H1 (cell line): Measurements from ENCODE around the gene TXNIP. TPM values are rescaled to one million over a fixed set of nuclear protein-coding genes. Genes with fewer than 3 reads are reported as not detected.
A peak's percentile ranks its signal among the peaks of the same experiment; 100 is the strongest.

Experiments used
- CTCF ChIA-PET: fragments of 300-600 bp; sonication (Branson Sonifier 250); formaldehyde crosslinking; loops from one replicate; lab custom pipeline; 2021; ENCODE audit not compliant: partially characterized antibody; lab: Charles Lee
- POLR2A ChIA-PET: fragments of 300-600 bp; sonication (Branson Sonifier 250); formaldehyde crosslinking; loops from one replicate; lab custom pipeline; 2021; ENCODE audit warnings: inconsistent platforms; ENCODE audit not compliant: partially characterized antibody; lab: Charles Lee
- DNase-seq, 2 experiments: peaks; one replicate each; pipeline versions ENCODE4 v3.0.0 to v3.0.0-alpha.2; 2010 to 2022; ENCODE audit warnings: low spot score in 2 of 2, low read depth in 1 of 2, mixed read lengths in 1 of 2
- FAIRE-seq: peaks from 2 replicates; lab custom pipeline; 2011; peaks lifted over from hg19 to GRCh38; lab: Jason Lieb, UNC
- H2AFZ ChIP-seq: 2 replicates; pipeline ENCODE4 v1.8.1; 2012; ENCODE audit warnings: low read length, inconsistent platforms
- H2AK5ac ChIP-seq: 2 replicates; pipeline ENCODE4 v1.6.1; 2013; ENCODE audit warnings: low read depth, low read length
- H2BK120ac ChIP-seq: replicated peaks from 2 replicates; pipeline ENCODE3; 2013; ENCODE audit warnings: low read depth, low read length, inconsistent platforms
- H2BK12ac ChIP-seq: 2 replicates; pipeline ENCODE4 v1.6.1; 2013; ENCODE audit warnings: low read depth, low read length
- H2BK15ac ChIP-seq: 2 replicates; pipeline ENCODE4 v1.6.1; 2013; ENCODE audit warnings: low read length
- H2BK20ac ChIP-seq: 2 replicates; pipeline ENCODE4 v1.6.1; 2013; ENCODE audit warnings: low read length
- H2BK5ac ChIP-seq: 2 replicates; pipeline ENCODE4 v1.6.1; 2013; ENCODE audit warnings: low read depth, low read length
- H3K14ac ChIP-seq: 2 replicates; pipeline ENCODE4 v1.6.1; 2013; ENCODE audit warnings: inconsistent platforms; ENCODE audit not compliant: insufficient read length
- H3K18ac ChIP-seq: 2 replicates; pipeline ENCODE4 v1.6.1; 2013; ENCODE audit warnings: low read length; ENCODE audit errors: extremely low read depth
- H3K23ac ChIP-seq: 2 replicates; pipeline ENCODE4 v1.6.1; 2013; ENCODE audit warnings: inconsistent platforms; ENCODE audit not compliant: insufficient read length
- H3K23me2 ChIP-seq: 2 replicates; pipeline ENCODE4 v1.6.1; 2013; ENCODE audit warnings: low read depth, low read length
- H3K27ac ChIP-seq: 2 replicates; pipeline ENCODE4 v1.6.1; 2011; ENCODE audit warnings: low read depth, low read length, inconsistent platforms
- H3K27me3 ChIP-seq, 4 experiments: replicated peaks in 1 of 4; 1 replicate in 1 of 4; 2 replicates in 3 of 4; pipeline versions ENCODE4 v1.6.1 to v1.8.1; 2011 to 2013; ENCODE audit warnings: low read length in 3 of 4, mild to moderate bottlenecking in 3 of 4, inconsistent platforms in 2 of 4, mixed read lengths in 2 of 4, moderate library complexity in 1 of 4; ENCODE audit not compliant: control insufficient read depth in 3 of 4, insufficient read depth in 3 of 4; ENCODE audit errors: extremely low read depth in 1 of 4
- H3K36me3 ChIP-seq, 4 experiments: 2 replicates each; pipeline versions ENCODE4 v1.6.1 to v1.8.1; 2011 to 2013; ENCODE audit warnings: mild to moderate bottlenecking in 4 of 4, low read length in 3 of 4, moderate library complexity in 2 of 4, control low read depth in 1 of 4, inconsistent platforms in 1 of 4; ENCODE audit not compliant: insufficient read depth in 4 of 4, control insufficient read depth in 2 of 4
- H3K4ac ChIP-seq: replicated peaks from 2 replicates; pipeline ENCODE3; 2013; ENCODE audit warnings: low read length, low read depth, mixed read lengths, inconsistent platforms; ENCODE audit not compliant: insufficient read length
- H3K4me1 ChIP-seq, 4 experiments: replicated peaks in 1 of 4; 1 replicate in 1 of 4; 2 replicates in 3 of 4; pipeline versions ENCODE4 v1.6.1 to v1.8.1; 2011 to 2013; ENCODE audit warnings: low read length in 3 of 4, inconsistent platforms in 2 of 4, mixed read lengths in 1 of 4; ENCODE audit not compliant: insufficient read depth in 4 of 4, control insufficient read depth in 3 of 4
- H3K4me2 ChIP-seq, 2 experiments: 2 replicates each; pipeline versions ENCODE4 v1.6.1 to v1.8.1; 2011 to 2013; ENCODE audit warnings: low read depth in 2 of 2, low read length in 2 of 2, control low read depth in 1 of 2, inconsistent platforms in 1 of 2, mild to moderate bottlenecking in 1 of 2; ENCODE audit not compliant: insufficient read depth in 1 of 2
- H3K4me3 ChIP-seq, 4 experiments: fragments of 200-600, 300-600 bp in 1 of 4; sonication (generic), shearing (Covaris generic), sonication (Bioruptor Twin) in 1 of 4; 2 replicates each; pipeline versions ENCODE4 v1.5.1 to v1.8.1; 2011 to 2016; ENCODE audit warnings: low read length in 4 of 4, low read depth in 3 of 4, control low read depth in 2 of 4, inconsistent platforms in 2 of 4, mild to moderate bottlenecking in 2 of 4, mixed read lengths in 1 of 4, moderate library complexity in 1 of 4; ENCODE audit not compliant: insufficient read depth in 2 of 4; ENCODE audit errors: extremely low read depth in 1 of 4
- H3K56ac ChIP-seq: replicated peaks from 2 replicates; pipeline ENCODE3; 2013; ENCODE audit warnings: low read depth, mild to moderate bottlenecking, mixed read lengths, low read length, inconsistent platforms; ENCODE audit not compliant: insufficient read length
- H3K79me1 ChIP-seq: 2 replicates; pipeline ENCODE4 v1.6.1; 2013; ENCODE audit warnings: low read depth, low read length, control low read depth
- H3K79me2 ChIP-seq, 2 experiments: 2 replicates each; pipeline versions ENCODE4 v1.6.1 to v1.8.1; 2012 to 2013; ENCODE audit warnings: low read length in 2 of 2, mild to moderate bottlenecking in 2 of 2, inconsistent platforms in 1 of 2; ENCODE audit not compliant: insufficient read depth in 2 of 2, control insufficient read depth in 1 of 2
- H3K9ac ChIP-seq, 4 experiments: replicated peaks in 1 of 4; 1 replicate in 1 of 4; 2 replicates in 3 of 4; pipeline versions ENCODE4 v1.6.1 to v1.8.1; 2011 to 2013; ENCODE audit warnings: low read depth in 3 of 4, low read length in 3 of 4, control low read depth in 2 of 4, mild to moderate bottlenecking in 2 of 4, moderate library complexity in 2 of 4, inconsistent platforms in 1 of 4; ENCODE audit errors: extremely low read depth in 1 of 4
- H3K9me3 ChIP-seq, 2 experiments: 2 replicates each; pipeline versions ENCODE4 v1.6.1 to v1.8.1; 2012 to 2013; ENCODE audit warnings: mild to moderate bottlenecking in 2 of 2, moderate library complexity in 2 of 2, control low read depth in 1 of 2, inconsistent platforms in 1 of 2, low read depth in 1 of 2, low read length in 1 of 2, mixed read lengths in 1 of 2; ENCODE audit not compliant: insufficient read depth in 2 of 2
- H4K20me1 ChIP-seq, 2 experiments: replicated peaks in 1 of 2; 2 replicates each; pipeline versions ENCODE3 to v1.8.1; 2011 to 2013; ENCODE audit warnings: inconsistent platforms in 2 of 2, low read length in 2 of 2, mild to moderate bottlenecking in 1 of 2; ENCODE audit not compliant: insufficient read depth in 2 of 2, control insufficient read depth in 1 of 2
- H4K5ac ChIP-seq: 2 replicates; pipeline ENCODE4 v1.6.1; 2013; ENCODE audit warnings: low read length, low read depth, mixed read lengths, inconsistent platforms; ENCODE audit not compliant: insufficient read length
- H4K8ac ChIP-seq: 2 replicates; pipeline ENCODE4 v1.8.0; 2013; ENCODE audit warnings: mild to moderate bottlenecking, moderate library complexity, low read length, inconsistent platforms; ENCODE audit not compliant: insufficient read depth; ENCODE audit errors: extremely low read depth
- H4K91ac ChIP-seq: replicated peaks from 2 replicates; pipeline ENCODE3; 2013; ENCODE audit warnings: low read length, mixed read lengths, inconsistent platforms; ENCODE audit not compliant: insufficient read length
- WGBS, 2 experiments: shearing (Covaris generic) in 1 of 2; methylation state at CpG; one replicate each; pipeline versions ENCODE4 v1.1.6 to v1.1.7; 2013 to 2015; ENCODE audit warnings: low lambda C conversion rate in 2 of 2, mixed read lengths in 2 of 2, inconsistent platforms in 1 of 2, low coverage in 1 of 2, missing lambda C conversion rate in 1 of 2; ENCODE audit not compliant: insufficient replicate concordance in 2 of 2, insufficient coverage in 1 of 2, insufficient read length in 1 of 2; ENCODE audit errors: extremely low coverage in 1 of 2, missing lambda C conversion rate in 1 of 2; 5-methylcytosine and 5-hydroxymethylcytosine counted together
- polyA plus RNA-seq, 7 experiments: library from polyadenylated mRNA; depleted of rRNA in 3 of 7; stranded (reverse) in 5 of 7; unstranded in 2 of 7; fragments of >200 nt in 5 of 7; fragments of 200-250 nt in 2 of 7; gene quantifications; 1 replicate in 5 of 7; 2 replicates in 1 of 7; 4 replicates in 1 of 7; pipeline versions ENCODE4 v1.2.1 to v1.2.3, GENCODE V29; 2011 to 2013; ENCODE audit warnings: missing spikeins in 2 of 7, mixed read lengths in 2 of 7
- total RNA-seq: library from RNA; stranded (reverse); fragmentation: NEBNext Ultra II Directional; extraction: Animal tissue kit (Norgen Biotek cat#: 25700); gene quantifications from 2 replicates; pipeline ENCODE4 v1.2.1, GENCODE V29; 2021

The TXNIP gene
- total and polyA plus RNA-seq, 2 of the 8 experiments (the other 6 are each of a cell fraction or from before 2014, with no cell fraction given): 12.3 to 56.8 TPM

- Histone ChIP-seq H4K5ac (no peak overlapping the region), H3K4ac (no peak overlapping the region), H2BK120ac (no peak overlapping the region), H2BK20ac (no peak overlapping the region), H4K20me1 (no peaks in the 10 kb centered on the region), H2BK12ac (0 out of 2 replicates have a peak overlapping the region, but pooled peaks have one; percentile 72), H4K91ac (no peak overlapping the region), H2AK5ac (no peak overlapping the region), H3K56ac (no peak overlapping the region), H3K18ac (no peak overlapping the region), H3K9me3 (no peaks in the 10 kb centered on the region), H3K36me3 (no peaks in the 10 kb centered on the region), H2AFZ (peak overlapping the region; percentile 89), H3K9ac (no peak overlapping the region), H3K4me2 (no peak overlapping the region), H2BK5ac (no peak overlapping the region), H3K14ac (no peak overlapping the region), H3K27me3 (no peaks in the 10 kb centered on the region), H3K4me1 (peaks cover 0 to 6% (median 3%) of the 10 kb centered on the region in 4 experiments; a peak in 6 of 7 replicates), H3K79me2 (no peaks in the 10 kb centered on the region), H3K23ac (no peak overlapping the region), H3K23me2 (no peaks in the 10 kb centered on the region), H3K79me1 (no peaks in the 10 kb centered on the region), H3K27ac (no peak overlapping the region), H2BK15ac (no peak overlapping the region), H3K4me3 (no peak overlapping the region), H4K8ac (no peak overlapping the region)
- CTCF ChIA-PET: interaction anchor here (1.1 to 12.6 kb wide), 4 partner anchors 7 to 93 kb away, joined by 3 to 93 read pairs (median 7); no protein-coding TSS in a partner anchor
- FAIRE-seq (no peak), DNase-seq (no peak)
- POLR2A ChIA-PET: interaction anchor here (13.7 kb wide), 1 partner anchor 8 kb away, joined by 218 read pairs; the partner anchor contains the start of gene TXNIP
- WGBS, 2 experiments: 88% methylated on average over 2 of the region's 2 CpGs; no CpG with 5 or more reads in 1 of the 2 experiments
Measured at GRCh38 chr1:145985129-145985501, 11.3 kb downstream of the TXNIP start.
